HEK293 (cell line): ENCODE data around the gene CCDC178.

Experiments used
- CTCF ChIA-PET: fragments of 350-600 bp; formaldehyde crosslinking; extraction: SDS; loops from one replicate; lab custom pipeline; 2021; ENCODE audit warnings: antibody characterized with exemption; lab: Yijun Ruan, JAX
- POLR2A ChIA-PET: fragments of 300-600 bp; formaldehyde crosslinking; extraction: SDS; loops from one replicate; lab custom pipeline; 2020; ENCODE audit warnings: antibody characterized with exemption, inconsistent platforms; lab: Yijun Ruan, JAX
- H3K27ac ChIP-seq: fragments of 200-500 bp; sonication (Bioruptor generic); 2 replicates; pipeline ENCODE4 v1.5.1; 2014; ENCODE audit warnings: low read depth, low read length, control low read depth, inconsistent platforms; ENCODE audit errors: extremely low read depth
- H3K36me3 ChIP-seq, 2 experiments: fragments of 200-500 bp in 1 of 2; sonication (Bioruptor generic) in 1 of 2; 1 replicate in 1 of 2; 2 replicates in 1 of 2; pipeline ENCODE4 v1.5.1; 2014 to 2017; ENCODE audit warnings: inconsistent platforms in 2 of 2, low read length in 2 of 2; ENCODE audit not compliant: control insufficient read depth in 2 of 2, insufficient read depth in 1 of 2
- H3K4me1 ChIP-seq: fragments of 200-500 bp; sonication (Bioruptor generic); 2 replicates; pipeline ENCODE4 v1.5.1; 2014; ENCODE audit warnings: mild to moderate bottlenecking, low read length, inconsistent platforms; ENCODE audit not compliant: control insufficient read depth, insufficient read depth
- H3K4me3 ChIP-seq: 2 replicates; pipeline ENCODE4 v1.5.1; 2011; ENCODE audit warnings: low read depth, mild to moderate bottlenecking, control low read depth, low read length, moderate library complexity
- H3K9me3 ChIP-seq: fragments of 200-500 bp; sonication (Bioruptor generic); 2 replicates; pipeline ENCODE4 v1.5.1; 2014; ENCODE audit warnings: low read depth, low read length, inconsistent platforms; ENCODE audit not compliant: control insufficient read depth, insufficient read depth
- GLI2 ChIP-seq: fragments of 450-650 bp; formaldehyde crosslinking; IDR thresholded peaks from 2 replicates; pipeline ENCODE4; 2017; ENCODE audit warnings: missing biosample characterization, missing genetic modification characterization, low read depth, borderline replicate concordance
- MYNN ChIP-seq: fragments of 450-650 bp; formaldehyde crosslinking; IDR thresholded peaks from 2 replicates; pipeline ENCODE4 v1.5.1; 2016; ENCODE audit warnings: missing biosample characterization, missing genetic modification characterization, borderline replicate concordance
- SP2 ChIP-seq: fragments of 450-650 bp; formaldehyde crosslinking; IDR thresholded peaks from 2 replicates; pipeline ENCODE4 v1.5.1; 2016; ENCODE audit warnings: missing biosample characterization, missing genetic modification characterization
- SP3 ChIP-seq: fragments of 450-650 bp; formaldehyde crosslinking; IDR thresholded peaks from 2 replicates; pipeline ENCODE4 v1.5.1; 2016; ENCODE audit warnings: missing biosample characterization, missing genetic modification characterization
- ZBTB6 ChIP-seq: fragments of 450-650 bp; formaldehyde crosslinking; IDR thresholded peaks from 2 replicates; pipeline ENCODE4 v1.5.1; 2017; ENCODE audit warnings: missing biosample characterization, missing genetic modification characterization
- ZFHX2 ChIP-seq: fragments of 450-650 bp; formaldehyde crosslinking; conservative IDR thresholded peaks from 2 replicates; pipeline ENCODE4 v1.5.1; 2016; ENCODE audit warnings: missing biosample characterization, missing genetic modification characterization
- ZFP3 ChIP-seq: fragments of 450-650 bp; formaldehyde crosslinking; IDR thresholded peaks from 2 replicates; pipeline ENCODE4 v1.5.1; 2016; ENCODE audit warnings: low read depth, missing biosample characterization, missing genetic modification characterization
- ZFP69B ChIP-seq: fragments of 450-650 bp; formaldehyde crosslinking; IDR thresholded peaks from 2 replicates; pipeline ENCODE4 v1.5.1; 2016; ENCODE audit warnings: missing biosample characterization, missing genetic modification characterization
- ZNF138 ChIP-seq: fragments of 450-650 bp; formaldehyde crosslinking; IDR thresholded peaks from 2 replicates; pipeline ENCODE4 v1.5.1; 2016; ENCODE audit warnings: missing biosample characterization, missing genetic modification characterization, borderline replicate concordance
- ZNF184 ChIP-seq: fragments of 450-650 bp; IDR thresholded peaks from 2 replicates; pipeline ENCODE4 v1.5.1; 2018; ENCODE audit warnings: missing biosample characterization, mild to moderate bottlenecking, missing genetic modification characterization
- ZNF23 ChIP-seq: fragments of 450-650 bp; formaldehyde crosslinking; IDR thresholded peaks from 2 replicates; pipeline ENCODE4 v1.5.1; 2016; ENCODE audit warnings: missing biosample characterization, missing genetic modification characterization, borderline replicate concordance
- ZNF394 ChIP-seq: fragments of 450-650 bp; formaldehyde crosslinking; IDR thresholded peaks from 2 replicates; pipeline ENCODE4 v1.5.1; 2016; ENCODE audit warnings: missing biosample characterization, missing genetic modification characterization, mild to moderate bottlenecking, moderate library complexity, borderline replicate concordance
- ZNF404 ChIP-seq: fragments of 450-650 bp; formaldehyde crosslinking; IDR thresholded peaks from 2 replicates; pipeline ENCODE4 v1.5.1; 2017; ENCODE audit warnings: missing biosample characterization, missing genetic modification characterization
- ZNF426 ChIP-seq: fragments of 450-650 bp; formaldehyde crosslinking; IDR thresholded peaks from 2 replicates; pipeline ENCODE4 v1.5.1; 2017; ENCODE audit warnings: missing biosample characterization, missing genetic modification characterization, mild to moderate bottlenecking, inconsistent platforms, moderate library complexity
- ZNF621 ChIP-seq: fragments of 450-650 bp; formaldehyde crosslinking; IDR thresholded peaks from 2 replicates; pipeline ENCODE4 v1.5.1; 2017; ENCODE audit warnings: missing biosample characterization, missing genetic modification characterization
- ZNF692 ChIP-seq: fragments of 450-650 bp; formaldehyde crosslinking; IDR thresholded peaks from 2 replicates; pipeline ENCODE4 v1.5.1; 2016; ENCODE audit warnings: missing biosample characterization, missing genetic modification characterization
- TF ChIP-seq, protein P1 (sequence below): fragments of 450-650 bp; formaldehyde crosslinking; IDR thresholded peaks from 2 replicates; pipeline ENCODE4 v1.5.1; 2016; ENCODE audit warnings: missing biosample characterization, missing genetic modification characterization
- TF ChIP-seq, protein P2 (sequence below): fragments of 450-650 bp; IDR thresholded peaks from 2 replicates; pipeline ENCODE4 v1.5.1; 2018; ENCODE audit warnings: missing biosample characterization, mild to moderate bottlenecking, missing genetic modification characterization
- TF ChIP-seq, protein P3 (sequence below): fragments of 450-650 bp; formaldehyde crosslinking; IDR thresholded peaks from 2 replicates; pipeline ENCODE4 v1.5.1; 2016; ENCODE audit warnings: missing biosample characterization, missing genetic modification characterization

CCDC178 gene

GRCh38 chr18:33466822-33467221, 26.3 kb upstream of the CCDC178 start:
- Histone ChIP-seq H3K36me3 (no peaks in the 10 kb centered on the region), H3K4me1 (no peaks in the 10 kb centered on the region), H3K4me3 (no peak overlapping the region), H3K9me3 (no peaks in the 10 kb centered on the region), H3K27ac (no peak overlapping the region)
- ChIA-PET POLR2A (no interaction called here), CTCF (interaction anchor here (0.7 to 1.2 kb wide), 3 partner anchors 27 to 1361 kb away, joined by 3 to 4 read pairs (median 3); no protein-coding TSS in a partner anchor)
- TF ChIP-seq ZNF394 (tag by site-specific recombination) (no peak), ZNF184 (tag by site-specific recombination) (no peak), SP3 (no peak), SP2 (no peak), ZNF692 (tag by site-specific recombination) (no peak), ZNF23 (no peak), ZNF426 (tag by site-specific recombination) (no peak), ZFP3 (no peak), ZFP69B (tag by site-specific recombination) (no peak), ZBTB6 (tag by site-specific recombination) (no peak), GLI2 (tag by site-specific recombination) (no peak), ZNF621 (no peak), MYNN (no peak), ZNF138 (tag by site-specific recombination) (no peak), ZFHX2 (tag by site-specific recombination) (no peak), ZNF404 (tag by site-specific recombination) (no peak)
- TF ChIP-seq, protein P1, sequence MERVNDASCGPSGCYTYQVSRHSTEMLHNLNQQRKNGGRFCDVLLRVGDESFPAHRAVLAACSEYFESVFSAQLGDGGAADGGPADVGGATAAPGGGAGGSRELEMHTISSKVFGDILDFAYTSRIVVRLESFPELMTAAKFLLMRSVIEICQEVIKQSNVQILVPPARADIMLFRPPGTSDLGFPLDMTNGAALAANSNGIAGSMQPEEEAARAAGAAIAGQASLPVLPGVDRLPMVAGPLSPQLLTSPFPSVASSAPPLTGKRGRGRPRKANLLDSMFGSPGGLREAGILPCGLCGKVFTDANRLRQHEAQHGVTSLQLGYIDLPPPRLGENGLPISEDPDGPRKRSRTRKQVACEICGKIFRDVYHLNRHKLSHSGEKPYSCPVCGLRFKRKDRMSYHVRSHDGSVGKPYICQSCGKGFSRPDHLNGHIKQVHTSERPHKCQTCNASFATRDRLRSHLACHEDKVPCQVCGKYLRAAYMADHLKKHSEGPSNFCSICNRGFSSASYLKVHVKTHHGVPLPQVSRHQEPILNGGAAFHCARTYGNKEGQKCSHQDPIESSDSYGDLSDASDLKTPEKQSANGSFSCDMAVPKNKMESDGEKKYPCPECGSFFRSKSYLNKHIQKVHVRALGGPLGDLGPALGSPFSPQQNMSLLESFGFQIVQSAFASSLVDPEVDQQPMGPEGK (tag by site-specific recombination): no peak
- TF ChIP-seq, protein P2, sequence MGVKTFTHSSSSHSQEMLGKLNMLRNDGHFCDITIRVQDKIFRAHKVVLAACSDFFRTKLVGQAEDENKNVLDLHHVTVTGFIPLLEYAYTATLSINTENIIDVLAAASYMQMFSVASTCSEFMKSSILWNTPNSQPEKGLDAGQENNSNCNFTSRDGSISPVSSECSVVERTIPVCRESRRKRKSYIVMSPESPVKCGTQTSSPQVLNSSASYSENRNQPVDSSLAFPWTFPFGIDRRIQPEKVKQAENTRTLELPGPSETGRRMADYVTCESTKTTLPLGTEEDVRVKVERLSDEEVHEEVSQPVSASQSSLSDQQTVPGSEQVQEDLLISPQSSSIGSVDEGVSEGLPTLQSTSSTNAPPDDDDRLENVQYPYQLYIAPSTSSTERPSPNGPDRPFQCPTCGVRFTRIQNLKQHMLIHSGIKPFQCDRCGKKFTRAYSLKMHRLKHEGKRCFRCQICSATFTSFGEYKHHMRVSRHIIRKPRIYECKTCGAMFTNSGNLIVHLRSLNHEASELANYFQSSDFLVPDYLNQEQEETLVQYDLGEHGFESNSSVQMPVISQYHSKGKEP (tag by site-specific recombination): no peak
- TF ChIP-seq, protein P3, sequence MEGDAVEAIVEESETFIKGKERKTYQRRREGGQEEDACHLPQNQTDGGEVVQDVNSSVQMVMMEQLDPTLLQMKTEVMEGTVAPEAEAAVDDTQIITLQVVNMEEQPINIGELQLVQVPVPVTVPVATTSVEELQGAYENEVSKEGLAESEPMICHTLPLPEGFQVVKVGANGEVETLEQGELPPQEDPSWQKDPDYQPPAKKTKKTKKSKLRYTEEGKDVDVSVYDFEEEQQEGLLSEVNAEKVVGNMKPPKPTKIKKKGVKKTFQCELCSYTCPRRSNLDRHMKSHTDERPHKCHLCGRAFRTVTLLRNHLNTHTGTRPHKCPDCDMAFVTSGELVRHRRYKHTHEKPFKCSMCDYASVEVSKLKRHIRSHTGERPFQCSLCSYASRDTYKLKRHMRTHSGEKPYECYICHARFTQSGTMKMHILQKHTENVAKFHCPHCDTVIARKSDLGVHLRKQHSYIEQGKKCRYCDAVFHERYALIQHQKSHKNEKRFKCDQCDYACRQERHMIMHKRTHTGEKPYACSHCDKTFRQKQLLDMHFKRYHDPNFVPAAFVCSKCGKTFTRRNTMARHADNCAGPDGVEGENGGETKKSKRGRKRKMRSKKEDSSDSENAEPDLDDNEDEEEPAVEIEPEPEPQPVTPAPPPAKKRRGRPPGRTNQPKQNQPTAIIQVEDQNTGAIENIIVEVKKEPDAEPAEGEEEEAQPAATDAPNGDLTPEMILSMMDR (tag by site-specific recombination): no peak
